Measurements from ENCODE around the gene HBG1.

GRCh38 chr11:5241458-5241857, 8.2 kb downstream of the HBG1 start:
- TF ChIP-seq POLR2AphosphoS5 (IDR thresholded peaks at IDR 0.05; ENCODE audit: low read length): no peak
- no peak for TF ChIP-seq SMAD5 (IDR thresholded peaks at IDR 0.05; ENCODE audit: low read depth)
- no peak for TF ChIP-seq RAD21 (IDR thresholded peaks at IDR 0.05; ENCODE audit: insufficient read depth, low read depth, low read length)

Data from GM12878 (cell line).